ENCODE data around the gene OLFM1. TPM values are rescaled to one million over a fixed set of nuclear protein-coding genes. Genes with fewer than 3 reads are reported as not detected.

OLFM1 gene
- total RNA-seq, 1 experiment from 2014 or later = not detected

DNA sequence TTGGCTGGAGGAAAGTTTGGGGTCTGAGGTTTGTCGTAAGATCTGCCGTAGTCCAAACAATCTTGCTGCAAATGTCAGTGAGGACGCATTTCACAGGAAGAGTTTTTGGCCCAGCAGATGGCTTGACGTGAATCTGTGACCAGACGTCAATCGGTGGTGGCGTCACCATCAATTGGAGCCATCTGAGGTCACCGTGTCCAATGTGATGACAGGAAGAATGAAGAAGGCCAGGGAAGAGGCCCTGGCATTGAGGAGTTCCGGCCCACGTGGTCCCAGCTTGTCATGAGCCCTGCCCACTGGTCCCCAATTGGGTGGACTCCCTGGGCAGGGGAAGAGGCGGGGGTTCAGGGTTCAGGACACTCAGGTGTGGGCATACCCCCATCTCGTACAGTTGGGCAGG is 79.9 kb downstream of the OLFM1 start:
- CTCF ChIA-PET = no interaction called here
- no peaks in the 10 kb centered on the region for H3K9me2 ChIP-seq (ENCODE audit: insufficient read depth)
- H3K9me3 ChIP-seq (ENCODE audit: insufficient read depth, low read depth) = no peaks in the 10 kb centered on the region
- H3K4me1 ChIP-seq (replicated peaks; ENCODE audit: insufficient read depth) = no peaks in the 10 kb centered on the region
- no peak overlapping the region for H3K4me3 ChIP-seq
- no peak overlapping the region for H3K4me2 ChIP-seq
- H2AFZ ChIP-seq = no peak overlapping the region
- H3K27ac ChIP-seq = no peak overlapping the region
- no peak; the same call in 1 of the 2 replicates for TF ChIP-seq EZH2 (IDR thresholded peaks at IDR 0.05; ENCODE audit: low read depth)
- TF ChIP-seq, protein P1, sequence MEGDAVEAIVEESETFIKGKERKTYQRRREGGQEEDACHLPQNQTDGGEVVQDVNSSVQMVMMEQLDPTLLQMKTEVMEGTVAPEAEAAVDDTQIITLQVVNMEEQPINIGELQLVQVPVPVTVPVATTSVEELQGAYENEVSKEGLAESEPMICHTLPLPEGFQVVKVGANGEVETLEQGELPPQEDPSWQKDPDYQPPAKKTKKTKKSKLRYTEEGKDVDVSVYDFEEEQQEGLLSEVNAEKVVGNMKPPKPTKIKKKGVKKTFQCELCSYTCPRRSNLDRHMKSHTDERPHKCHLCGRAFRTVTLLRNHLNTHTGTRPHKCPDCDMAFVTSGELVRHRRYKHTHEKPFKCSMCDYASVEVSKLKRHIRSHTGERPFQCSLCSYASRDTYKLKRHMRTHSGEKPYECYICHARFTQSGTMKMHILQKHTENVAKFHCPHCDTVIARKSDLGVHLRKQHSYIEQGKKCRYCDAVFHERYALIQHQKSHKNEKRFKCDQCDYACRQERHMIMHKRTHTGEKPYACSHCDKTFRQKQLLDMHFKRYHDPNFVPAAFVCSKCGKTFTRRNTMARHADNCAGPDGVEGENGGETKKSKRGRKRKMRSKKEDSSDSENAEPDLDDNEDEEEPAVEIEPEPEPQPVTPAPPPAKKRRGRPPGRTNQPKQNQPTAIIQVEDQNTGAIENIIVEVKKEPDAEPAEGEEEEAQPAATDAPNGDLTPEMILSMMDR (conservative IDR thresholded peaks at IDR 0.05) = no peak
- no peak for DNase-seq
- H4K20me1 ChIP-seq (ENCODE audit: insufficient read depth) = no peaks in the 10 kb centered on the region
- POLR2A ChIA-PET (ENCODE audit: unreplicated experiment) = no interaction called here
- no TSS peak for BruUV-seq (replicated peaks)
- peaks cover 98% of the 10 kb centered on the region for H3K27me3 ChIP-seq (ENCODE audit: insufficient read depth, low read depth)
- intact Hi-C loops (cut with micrococcal nuclease; ENCODE audit: unreplicated experiment) = no loop called here
- H3F3A ChIP-seq (ENCODE audit: insufficient read depth, low read depth) = no peaks in the 10 kb centered on the region
- H3K36me3 ChIP-seq (ENCODE audit: low read depth) = no peaks in the 10 kb centered on the region
- H3K79me2 ChIP-seq (ENCODE audit: low read depth) = no peaks in the 10 kb centered on the region

DNA sequence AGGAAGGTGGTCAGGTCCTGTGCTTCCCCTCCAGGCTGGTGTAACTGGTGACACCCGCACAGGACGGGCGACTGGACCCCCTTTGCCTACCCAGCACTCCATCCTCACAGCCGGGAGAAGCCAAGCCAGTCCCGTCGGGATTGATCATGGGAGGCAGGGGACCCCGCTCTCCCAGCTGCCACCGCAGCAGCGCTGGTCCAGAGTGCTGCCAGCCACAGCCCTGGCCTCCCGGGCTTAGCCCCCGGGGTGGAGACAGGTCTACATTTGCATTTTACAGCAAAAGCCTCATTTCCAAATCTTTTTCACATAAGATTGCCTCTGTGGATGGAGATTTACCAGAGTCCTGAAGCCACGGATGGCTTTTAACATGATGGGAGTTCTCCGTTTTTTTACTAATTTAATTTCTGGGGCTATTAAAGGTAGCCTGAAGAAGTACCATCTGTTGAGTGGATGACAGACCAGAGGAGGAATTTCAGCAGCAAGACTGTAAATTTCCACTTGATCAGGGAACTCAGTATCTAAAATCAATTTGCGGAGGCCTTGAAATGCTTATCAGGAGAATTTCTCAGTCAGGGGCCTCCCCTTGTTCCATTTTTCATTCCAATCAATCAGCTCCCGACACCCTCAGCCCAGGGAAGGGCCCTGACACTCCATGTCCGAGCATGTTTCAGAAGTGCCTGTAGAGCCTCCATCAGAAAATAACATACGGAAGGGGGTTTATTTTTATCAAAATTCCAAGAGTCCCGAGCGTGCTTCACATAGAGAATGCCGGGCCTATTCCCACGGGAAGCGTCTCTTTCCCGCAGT is 80.6 kb downstream of the OLFM1 start:
- no peaks in the 10 kb centered on the region for H3K36me3 ChIP-seq (ENCODE audit: low read depth)
- no peaks in the 10 kb centered on the region for H3K9me2 ChIP-seq (ENCODE audit: insufficient read depth)
- DNase-seq = no peak
- no peaks in the 10 kb centered on the region for H4K20me1 ChIP-seq (ENCODE audit: insufficient read depth)
- no TSS peak for BruUV-seq (replicated peaks)
- ChIA-PET POLR2A (ENCODE audit: unreplicated experiment) (no interaction called here), CTCF (no interaction called here)
- intact Hi-C loops (cut with micrococcal nuclease; ENCODE audit: unreplicated experiment) = no loop called here
- TF ChIP-seq EZH2 (IDR thresholded peaks at IDR 0.05; ENCODE audit: low read depth) = no peak
- TF ChIP-seq, protein P1 (conservative IDR thresholded peaks at IDR 0.05) = no peak
- H3K79me2 ChIP-seq (ENCODE audit: low read depth) = no peaks in the 10 kb centered on the region
- H3F3A ChIP-seq (ENCODE audit: insufficient read depth, low read depth) = no peaks in the 10 kb centered on the region
- no peak overlapping the region for H3K4me2 ChIP-seq
- H3K4me3 ChIP-seq = no peak overlapping the region
- no peak overlapping the region for H2AFZ ChIP-seq
- H3K27me3 ChIP-seq (ENCODE audit: insufficient read depth, low read depth) = peaks cover 99% of the 10 kb centered on the region
- H3K4me1 ChIP-seq (replicated peaks; ENCODE audit: insufficient read depth) = no peaks in the 10 kb centered on the region
- no peak overlapping the region for H3K27ac ChIP-seq
- no peaks in the 10 kb centered on the region for H3K9me3 ChIP-seq (ENCODE audit: insufficient read depth, low read depth)

DNA sequence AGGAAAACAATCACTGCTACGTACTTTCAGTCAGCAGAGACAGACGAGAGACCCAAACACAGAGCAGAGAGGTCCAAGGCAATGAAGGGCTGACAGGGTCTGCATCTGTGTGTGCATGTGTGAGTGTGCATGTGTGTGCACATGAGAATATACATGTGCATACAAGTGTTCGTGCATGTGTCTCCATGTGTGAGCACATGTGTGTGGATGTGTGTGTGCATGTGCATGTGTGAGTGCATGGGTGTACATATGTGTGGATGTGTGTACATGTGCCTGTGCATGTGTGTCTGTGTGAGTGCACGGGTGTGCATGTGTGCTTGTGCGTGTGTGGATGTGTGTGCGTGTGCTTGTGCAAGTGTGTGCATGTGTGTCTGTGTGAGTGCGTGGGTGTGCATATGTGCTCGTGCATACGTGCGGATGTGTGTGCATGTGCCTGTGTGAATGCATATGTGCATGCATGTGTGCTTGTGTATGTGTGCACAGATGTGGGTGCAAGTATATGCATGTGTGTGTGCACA is 82.3 kb downstream of the OLFM1 start:
- Histone ChIP-seq H3K79me2 (ENCODE audit: low read depth) (no peaks in the 10 kb centered on the region), H3K4me3 (no peak overlapping the region), H3K4me1 (replicated peaks; ENCODE audit: insufficient read depth) (no peaks in the 10 kb centered on the region), H3K27me3 (ENCODE audit: insufficient read depth, low read depth) (peaks cover 100% of the 10 kb centered on the region), H3K36me3 (ENCODE audit: low read depth) (no peaks in the 10 kb centered on the region), H3F3A (ENCODE audit: insufficient read depth, low read depth) (no peaks in the 10 kb centered on the region), H3K9me3 (ENCODE audit: insufficient read depth, low read depth) (no peaks in the 10 kb centered on the region), H2AFZ (no peak overlapping the region), H3K4me2 (no peak overlapping the region), H4K20me1 (ENCODE audit: insufficient read depth) (no peaks in the 10 kb centered on the region), H3K27ac (no peak overlapping the region), H3K9me2 (ENCODE audit: insufficient read depth) (no peaks in the 10 kb centered on the region)
- intact Hi-C loops (cut with micrococcal nuclease; ENCODE audit: unreplicated experiment) = no loop called here
- CTCF ChIA-PET = no interaction called here
- POLR2A ChIA-PET (ENCODE audit: unreplicated experiment) = no interaction called here
- DNase-seq = no peak
- TF ChIP-seq EZH2 (IDR thresholded peaks at IDR 0.05; ENCODE audit: low read depth) = no peak
- TF ChIP-seq, protein P1 (conservative IDR thresholded peaks at IDR 0.05) = no peak
- no TSS peak for BruUV-seq (replicated peaks)

All from PC-9 (cell line).